Calu3 (cell line): Measurements from ENCODE around the gene MRPS34. TPM values are rescaled to one million over a fixed set of nuclear protein-coding genes. Genes with fewer than 3 reads are reported as not detected.

Experiments used
- BruUV-seq: library from RNA; stranded (reverse); fragments of 400-500 nt; replicated peaks from 2 replicates; lab custom pipeline; 2021; lab: Mats Ljungman, UMichigan
- CTCF ChIA-PET: fragments of 300-600 bp; sonication (Branson Sonifier 250); formaldehyde crosslinking; loops from one replicate; lab custom pipeline; 2022; ENCODE audit warnings: antibody characterized with exemption; lab: Charles Lee
- DNase-seq: peaks from one replicate; pipeline ENCODE4 v3.0.0; 2022
- H3K27ac Mint-ChIP-seq: one replicate; pipeline ENCODE4 v1.8.0; 2022; ENCODE audit warnings: mixed read lengths; ENCODE audit not compliant: unreplicated experiment
- H3K27me3 Mint-ChIP-seq: one replicate; pipeline ENCODE4 v1.8.0; 2022; ENCODE audit warnings: mixed read lengths; ENCODE audit not compliant: unreplicated experiment
- H3K36me3 Mint-ChIP-seq: one replicate; pipeline ENCODE4 v1.8.0; 2022; ENCODE audit warnings: mild to moderate bottlenecking, moderate library complexity, mixed read lengths; ENCODE audit not compliant: insufficient read depth, unreplicated experiment
- H3K4me1 Mint-ChIP-seq: one replicate; pipeline ENCODE4 v1.8.0; 2022; ENCODE audit warnings: mild to moderate bottlenecking, low read depth, mixed read lengths; ENCODE audit not compliant: unreplicated experiment
- H3K4me3 Mint-ChIP-seq: one replicate; pipeline ENCODE4 v1.8.0; 2022; ENCODE audit warnings: mild to moderate bottlenecking, low read depth, moderate library complexity, mixed read lengths; ENCODE audit not compliant: unreplicated experiment
- H3K9me3 Mint-ChIP-seq: one replicate; pipeline ENCODE4 v1.8.0; 2022; ENCODE audit warnings: low read depth, mixed read lengths; ENCODE audit not compliant: unreplicated experiment
- CTCF ChIP-seq: fragments of 200-600 bp; IDR thresholded peaks from one replicate; pipeline ENCODE4 v1.8.0; 2022; ENCODE audit warnings: antibody characterized with exemption; ENCODE audit not compliant: unreplicated experiment
- intact Hi-C: fragments of 100-400 bp; cut with micrococcal nuclease; formaldehyde crosslinking; loops from one replicate; pipeline ENCODE4 v1.10.0; 2022; ENCODE audit not compliant: unreplicated experiment
- total RNA-seq: library from RNA; stranded (reverse); gene quantifications from 2 replicates; pipeline ENCODE4 v1.2.3, GENCODE V29; 2022

MRPS34 gene
- total RNA-seq, 1 experiment from 2014 or later: 135 TPM

DNA sequence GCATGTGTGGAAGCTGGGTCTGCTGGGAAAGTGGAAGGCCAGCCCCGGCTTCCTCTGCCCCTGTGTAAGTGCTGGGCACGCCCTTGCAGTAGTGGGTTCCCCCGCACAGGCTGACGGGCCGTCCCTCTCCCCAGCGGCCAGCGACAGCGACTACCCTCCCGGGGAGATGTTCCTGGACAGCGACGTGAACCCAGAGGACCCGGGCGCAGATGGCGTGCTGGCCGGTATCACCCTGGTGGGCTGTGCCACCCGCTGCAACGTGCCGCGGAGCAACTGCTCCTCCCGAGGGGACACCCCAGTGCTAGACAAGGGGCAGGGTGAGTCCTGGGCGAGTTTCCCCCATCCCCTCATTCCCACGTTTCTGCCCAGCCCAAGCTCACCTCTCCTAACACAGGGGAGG, 7.1 kb downstream of the MRPS34 start:
- H3K4me3 Mint-ChIP-seq: no peak overlapping the region
- no peak for TF ChIP-seq CTCF
- CTCF ChIA-PET: no interaction called here
- no TSS peak for BruUV-seq
- peaks cover 64% of the 10 kb centered on the region for H3K36me3 Mint-ChIP-seq
- intact Hi-C loops: no loop called here
- peaks cover 8% of the 10 kb centered on the region for H3K4me1 Mint-ChIP-seq
- no peak overlapping the region for H3K27ac Mint-ChIP-seq
- no peaks in the 10 kb centered on the region for H3K9me3 Mint-ChIP-seq
- no peaks in the 10 kb centered on the region for H3K27me3 Mint-ChIP-seq
- DNase-seq: no peak

GRCh38 chr16:1764971-1765370, 8.0 kb downstream of the MRPS34 start:
- Mint-ChIP-seq H3K4me3 (no peak overlapping the region), H3K27ac (no peak overlapping the region), H3K27me3 (no peaks in the 10 kb centered on the region), H3K9me3 (no peaks in the 10 kb centered on the region), H3K36me3 (peaks cover 61% of the 10 kb centered on the region), H3K4me1 (peaks cover 2% of the 10 kb centered on the region)
- DNase-seq: no peak
- intact Hi-C loops: no loop called here
- CTCF ChIA-PET: interaction anchor here (0.5 kb wide), 1 partner anchor 127 kb away, joined by 3 read pairs; no protein-coding TSS in a partner anchor
- no TSS peak for BruUV-seq
- TF ChIP-seq CTCF: no peak

- no peak for DNase-seq
- H3K36me3 Mint-ChIP-seq: peaks cover 59% of the 10 kb centered on the region
- H3K27me3 Mint-ChIP-seq: no peaks in the 10 kb centered on the region
- TF ChIP-seq CTCF: peak; percentile 15
- intact Hi-C loops: no loop called here
- BruUV-seq: no TSS peak
- H3K9me3 Mint-ChIP-seq: no peaks in the 10 kb centered on the region
- CTCF ChIA-PET: no interaction called here
- H3K4me1 Mint-ChIP-seq: no peaks in the 10 kb centered on the region
- no peak overlapping the region for H3K27ac Mint-ChIP-seq
- no peak overlapping the region for H3K4me3 Mint-ChIP-seq
Measured at GRCh38 chr16:1763521-1764511, 9.1 kb downstream of the MRPS34 start.

DNA sequence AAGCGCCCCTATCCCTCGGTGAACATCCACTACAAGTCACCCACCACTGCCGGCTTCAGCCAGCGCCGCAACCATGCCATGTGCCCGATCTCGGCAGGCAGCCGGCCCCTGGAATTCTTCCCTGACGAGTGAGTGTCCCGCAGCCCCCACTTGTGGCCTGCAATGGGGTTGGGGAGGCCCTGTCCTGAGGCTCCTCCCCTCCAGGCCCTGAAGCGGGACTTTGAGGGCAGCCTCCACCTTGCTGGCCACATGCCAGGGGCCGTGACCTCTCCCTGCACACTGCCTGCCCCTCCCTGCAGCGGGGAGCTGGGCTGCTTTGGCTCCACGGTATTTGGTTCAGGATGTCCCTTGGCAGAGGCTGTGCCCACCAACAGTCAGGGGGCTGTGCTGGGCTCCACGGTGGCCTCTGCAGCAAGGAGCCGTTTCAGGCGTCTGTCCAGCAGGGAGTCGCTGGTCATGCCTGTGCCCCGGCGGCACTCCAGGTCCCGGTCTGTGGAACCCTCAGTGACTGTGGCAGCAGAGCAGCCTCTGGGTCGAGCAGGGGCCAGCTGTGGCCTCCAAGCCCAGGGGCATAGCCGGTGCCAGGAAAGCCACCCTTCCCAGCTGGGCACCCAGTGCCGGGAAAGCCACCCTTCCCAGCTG, 9.9 kb downstream of the MRPS34 start:
- Mint-ChIP-seq H3K27ac (no peak overlapping the region), H3K36me3 (peaks cover 52% of the 10 kb centered on the region), H3K4me1 (no peaks in the 10 kb centered on the region), H3K4me3 (no peak overlapping the region), H3K27me3 (no peaks in the 10 kb centered on the region), H3K9me3 (no peaks in the 10 kb centered on the region)
- no peak for DNase-seq
- intact Hi-C loops: no loop called here
- BruUV-seq: no TSS peak
- CTCF ChIA-PET: no interaction called here
- TF ChIP-seq CTCF: no peak
